Activated CD4-positive, alpha-beta T cell treated with anti-CD3 and anti-CD28 coated beads for 4 hours (primary cell): ENCODE results near the gene IFNW1.
A peak's percentile ranks its signal among the peaks of the same experiment; 100 is the strongest.
"Not testable (repeated sequence)": the region's sequence is repeated elsewhere in the genome, so short reads cannot be mapped to it uniquely, and the experiment has no call there.

Source experiments
- DNase-seq, 2 donors: peaks; one replicate each; pipeline ENCODE4 v3.0.0-alpha.2; 2020

Gene IFNW1

GRCh38 chr9:21141427-21141882 lies at the start of gene IFNW1:
TSS of gene IFNW1 (minus strand) at chr9:21141832. CDS start at chr9:21141570, 262 bp downstream.
- DNase-seq = no peak

- DNase-seq = not testable (repeated sequence)
Measured at GRCh38 chr9:21187487-21187886, 45.9 kb upstream of the IFNW1 start, which contains the start of gene IFNA4. TSS of gene IFNA4 (minus strand) at chr9:21187587. CDS start at chr9:21187531, 56 bp downstream.

- peak in 1 of 2 donors; percentile 9 for DNase-seq
Measured at GRCh38 chr9:21182810-21183736, 41.4 kb upstream of the IFNW1 start.

- no peak for DNase-seq
Measured at GRCh38 chr9:21174671-21175070, 33.0 kb upstream of the IFNW1 start.

- DNase-seq = no peak
Measured at GRCh38 chr9:21172156-21172555, 30.5 kb upstream of the IFNW1 start.

GRCh38 chr9:21171351-21171750 lies 29.7 kb upstream of the IFNW1 start:
- DNase-seq = no peak

GRCh38 chr9:21166560-21166959 lies 24.9 kb upstream of the IFNW1 start, which contains the start of gene IFNA21:
TSS of gene IFNA21 (minus strand) at chr9:21166660. CDS start at chr9:21166612, 48 bp downstream.
- DNase-seq = not testable (repeated sequence)

- no peak for DNase-seq
Measured at GRCh38 chr9:21165516-21165915, 23.9 kb upstream of the IFNW1 start.

GRCh38 chr9:21160178-21160577 lies 18.5 kb upstream of the IFNW1 start:
- DNase-seq = no peak

GRCh38 chr9:21155501-21155900 lies 13.9 kb upstream of the IFNW1 start:
- no peak for DNase-seq

GRCh38 chr9:21154018-21154608 lies 12.5 kb upstream of the IFNW1 start:
- no peak for DNase-seq

GRCh38 chr9:21153336-21154017 lies 11.8 kb upstream of the IFNW1 start:
- DNase-seq = no peak

- DNase-seq = no peak
Measured at GRCh38 chr9:21144603-21145002, 3.0 kb upstream of the IFNW1 start.

GRCh38 chr9:21137020-21137419 lies 4.6 kb downstream of the IFNW1 start:
- no peak for DNase-seq

GRCh38 chr9:21135736-21136135 lies 5.9 kb downstream of the IFNW1 start:
- DNase-seq = no peak

- DNase-seq = not testable (repeated sequence)
Measured at GRCh38 chr9:21128186-21128585, 13.4 kb downstream of the IFNW1 start.

- no peak for DNase-seq
Measured at GRCh38 chr9:21121595-21122251, 19.9 kb downstream of the IFNW1 start.

- DNase-seq = no peak
Measured at GRCh38 chr9:21121079-21121478, 20.6 kb downstream of the IFNW1 start.

- DNase-seq = no peak
Measured at GRCh38 chr9:21119093-21119770, 22.4 kb downstream of the IFNW1 start.

GRCh38 chr9:21114311-21114710 lies 27.3 kb downstream of the IFNW1 start:
- no peak for DNase-seq

- DNase-seq = peak; percentile 8 to 35
Measured at GRCh38 chr9:21110708-21111576, 30.7 kb downstream of the IFNW1 start.
